Mesenchymal stem cell (in vitro differentiated cells and primary cell): ENCODE measurements around the gene ANXA3.

Source experiments
- DNase-seq: peaks from one replicate; pipeline ENCODE4 v3.0.0-alpha.2; 2013
- H2AFZ ChIP-seq: one replicate; pipeline ENCODE4 v1.6.1; 2013; ENCODE audit warnings: low read depth, mild to moderate bottlenecking, control low read depth, inconsistent platforms, low read length, moderate library complexity
- H2AK5ac ChIP-seq: 2 replicates; pipeline ENCODE4 v1.6.1; 2013; ENCODE audit warnings: low read length, moderate library complexity, mild to moderate bottlenecking, inconsistent platforms; ENCODE audit not compliant: severe bottlenecking
- H2BK120ac ChIP-seq: one replicate; pipeline ENCODE4 v1.6.1; 2013; ENCODE audit warnings: low read depth, mild to moderate bottlenecking, inconsistent platforms, low read length, moderate library complexity
- H2BK12ac ChIP-seq, 2 experiments: one replicate each; pipeline ENCODE4 v1.6.1; 2013; ENCODE audit warnings: inconsistent platforms in 2 of 2, low read length in 2 of 2, mild to moderate bottlenecking in 2 of 2, moderate library complexity in 2 of 2, control low read depth in 1 of 2
- H2BK15ac ChIP-seq: one replicate; pipeline ENCODE4 v1.6.1; 2013; ENCODE audit warnings: mild to moderate bottlenecking, low read depth, inconsistent platforms; ENCODE audit not compliant: poor library complexity, severe bottlenecking
- H2BK5ac ChIP-seq: 2 replicates; pipeline ENCODE4 v1.6.1; 2013; ENCODE audit warnings: low read depth, mild to moderate bottlenecking, low read length, control low read depth, inconsistent platforms; ENCODE audit not compliant: poor library complexity, severe bottlenecking
- H3K14ac ChIP-seq, 2 experiments: one replicate each; pipeline ENCODE4 v1.6.1; 2013; ENCODE audit warnings: inconsistent platforms in 2 of 2, low read length in 2 of 2, control low read depth in 1 of 2, mild to moderate bottlenecking in 1 of 2, moderate library complexity in 1 of 2
- H3K18ac ChIP-seq, 2 experiments: one replicate each; pipeline ENCODE4 v1.6.1; 2013; ENCODE audit warnings: inconsistent platforms in 2 of 2, low read length in 2 of 2, control low read depth in 1 of 2, low read depth in 1 of 2, mild to moderate bottlenecking in 1 of 2
- H3K23ac ChIP-seq, 2 experiments: one replicate each; pipeline ENCODE4 v1.6.1; 2013; ENCODE audit warnings: inconsistent platforms in 2 of 2, low read length in 2 of 2, mild to moderate bottlenecking in 2 of 2, moderate library complexity in 2 of 2, control low read depth in 1 of 2
- H3K27ac ChIP-seq: 2 replicates; pipeline ENCODE4 v1.5.1; 2013; ENCODE audit warnings: mild to moderate bottlenecking, moderate library complexity, low read length, control low read depth, inconsistent platforms; ENCODE audit not compliant: poor library complexity, severe bottlenecking
- H3K27me3 ChIP-seq, 2 experiments: 2 replicates each; pipeline versions ENCODE4 v1.6.1 to v1.7.0; 2013; ENCODE audit warnings: low read length in 2 of 2, mild to moderate bottlenecking in 2 of 2, moderate library complexity in 2 of 2, control low read depth in 1 of 2, inconsistent platforms in 1 of 2; ENCODE audit not compliant: control insufficient read depth in 1 of 2, insufficient read depth in 1 of 2
- H3K36me3 ChIP-seq, 2 experiments: 2 replicates each; pipeline versions ENCODE4 v1.6.1 to v1.7.0; 2013; ENCODE audit warnings: low read length in 2 of 2, control low read depth in 1 of 2, inconsistent platforms in 1 of 2, low read depth in 1 of 2, mild to moderate bottlenecking in 1 of 2; ENCODE audit not compliant: insufficient read depth in 2 of 2, control insufficient read depth in 1 of 2
- H3K4ac ChIP-seq, 2 experiments: one replicate each; pipeline ENCODE4 v1.6.1; 2013; ENCODE audit warnings: inconsistent platforms in 2 of 2, low read length in 2 of 2, mild to moderate bottlenecking in 2 of 2, moderate library complexity in 2 of 2, control low read depth in 1 of 2, low read depth in 1 of 2
- H3K4me1 ChIP-seq: 2 replicates; pipeline ENCODE4 v1.6.1; 2013; ENCODE audit warnings: low read depth, low read length, control low read depth; ENCODE audit not compliant: control insufficient read depth, insufficient read depth
- H3K4me2 ChIP-seq: 2 replicates; pipeline ENCODE4 v1.6.1; 2013; ENCODE audit warnings: low read length, mild to moderate bottlenecking, inconsistent platforms; ENCODE audit not compliant: poor library complexity, severe bottlenecking
- H3K4me3 ChIP-seq, 2 experiments: 2 replicates each; pipeline versions ENCODE4 v1.5.1 to v1.7.0; 2013; ENCODE audit warnings: low read length in 2 of 2, mild to moderate bottlenecking in 2 of 2, control low read depth in 1 of 2, low read depth in 1 of 2; ENCODE audit not compliant: insufficient read depth in 1 of 2
- H3K79me1 ChIP-seq: replicated peaks from 2 replicates; pipeline ENCODE4 v1.6.1; 2013; ENCODE audit warnings: mild to moderate bottlenecking, control low read depth, low read length, inconsistent platforms; ENCODE audit not compliant: poor library complexity, severe bottlenecking
- H3K9ac ChIP-seq: 2 replicates; pipeline ENCODE4 v1.7.0; 2013; ENCODE audit warnings: mild to moderate bottlenecking, low read length, moderate library complexity
- H3K9me3 ChIP-seq: 2 replicates; pipeline ENCODE4 v1.7.0; 2013; ENCODE audit warnings: mild to moderate bottlenecking, low read length; ENCODE audit not compliant: control insufficient read depth
- H4K8ac ChIP-seq: one replicate; pipeline ENCODE4 v1.6.1; 2013; ENCODE audit warnings: inconsistent platforms, mild to moderate bottlenecking, low read length, moderate library complexity
- H4K91ac ChIP-seq: one replicate; pipeline ENCODE4 v1.6.1; 2013; ENCODE audit warnings: mild to moderate bottlenecking, low read length, inconsistent platforms
- WGBS: methylation state at CpG from one replicate; pipeline ENCODE4 v1.1.7; 2013; ENCODE audit warnings: mixed read lengths; 5-methylcytosine and 5-hydroxymethylcytosine counted together

ANXA3 gene

DNA sequence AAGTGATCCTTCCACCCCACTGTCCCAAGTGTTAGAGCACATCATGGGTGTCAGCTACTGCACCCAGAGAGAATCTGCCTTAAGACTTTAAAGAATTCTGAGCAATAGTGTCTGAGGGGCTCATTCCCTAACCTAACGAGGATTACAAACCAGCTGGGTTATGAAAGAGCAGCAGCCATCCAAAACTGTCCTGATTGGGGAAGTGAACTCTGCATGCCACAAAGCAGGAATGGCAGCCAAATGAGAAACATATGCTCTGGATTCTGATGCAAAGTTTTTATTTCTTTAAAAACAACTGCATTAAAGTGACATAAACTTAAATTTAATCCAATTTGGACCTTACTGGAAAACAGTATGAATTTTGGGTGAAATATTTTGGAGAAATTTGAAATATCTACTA is 103.2 kb downstream of the ANXA3 start:
- Histone ChIP-seq H3K4ac (no peak overlapping the region), H3K36me3 (no peaks in the 10 kb centered on the region), H2AK5ac (no peak overlapping the region), H3K18ac (peak overlapping the region; percentile 5 to 30), H2BK120ac (no peak overlapping the region), H3K9me3 (no peaks in the 10 kb centered on the region), H3K9ac (peak overlapping the region; percentile 24), H3K4me3 (no peak overlapping the region), H2BK5ac (no peak overlapping the region), H2BK15ac (no peak overlapping the region), H2AFZ (no peak overlapping the region), H3K4me2 (no peak overlapping the region), H3K14ac (no peak overlapping the region), H3K27ac (no peak overlapping the region), H3K23ac (no peak overlapping the region), H3K4me1 (no peaks in the 10 kb centered on the region), H4K8ac (no peak overlapping the region), H4K91ac (no peak overlapping the region), H3K79me1 (no peaks in the 10 kb centered on the region), H3K27me3 (no peaks in the 10 kb centered on the region), H2BK12ac (no peak overlapping the region)
- no peak for DNase-seq
- WGBS = 0% methylated on average over 1 of the region's 1 CpG

DNA sequence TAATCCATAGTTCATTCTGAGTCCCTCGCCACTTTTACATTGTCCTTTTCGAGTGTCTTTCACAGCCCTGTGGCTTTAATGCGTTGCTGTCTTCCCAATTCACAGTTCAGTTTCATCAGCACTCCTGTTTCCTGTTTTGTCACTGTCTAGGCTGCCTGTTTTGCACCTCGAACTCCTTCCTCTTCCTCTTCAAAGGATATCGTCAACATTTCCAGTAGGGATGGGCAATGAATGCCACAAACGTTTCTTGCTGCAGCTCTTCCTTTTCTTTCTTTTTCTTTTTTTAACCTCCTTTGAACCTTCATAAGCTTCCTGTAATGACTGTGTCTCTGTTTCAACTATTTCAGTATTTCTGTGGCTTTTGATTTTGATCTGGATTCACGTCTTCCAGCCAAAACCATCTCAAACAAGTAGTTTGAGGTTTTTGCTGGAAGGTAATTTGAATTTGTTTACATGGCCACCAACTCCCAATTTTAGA is 105.4 kb downstream of the ANXA3 start:
- Histone ChIP-seq H2AK5ac (no peak overlapping the region), H3K79me1 (no peaks in the 10 kb centered on the region), H3K27ac (no peak overlapping the region), H3K18ac (peak overlapping the region in 1 of 2 experiments; percentile 71), H3K14ac (no peak overlapping the region), H2BK15ac (no peak overlapping the region), H3K4me2 (no peak overlapping the region), H3K4me1 (no peaks in the 10 kb centered on the region), H2BK5ac (no peak overlapping the region), H3K4me3 (no peak overlapping the region), H4K8ac (no peak overlapping the region), H4K91ac (no peak overlapping the region), H3K27me3 (no peaks in the 10 kb centered on the region), H3K9me3 (no peaks in the 10 kb centered on the region), H2AFZ (no peak overlapping the region), H3K4ac (no peak overlapping the region), H2BK12ac (peak overlapping the region in 1 of 2 experiments; percentile 59), H3K36me3 (no peaks in the 10 kb centered on the region), H2BK120ac (no peak overlapping the region), H3K9ac (no peak overlapping the region), H3K23ac (no peak overlapping the region)
- DNase-seq = no peak
- WGBS = 53% methylated on average over 6 of the region's 7 CpGs

DNA sequence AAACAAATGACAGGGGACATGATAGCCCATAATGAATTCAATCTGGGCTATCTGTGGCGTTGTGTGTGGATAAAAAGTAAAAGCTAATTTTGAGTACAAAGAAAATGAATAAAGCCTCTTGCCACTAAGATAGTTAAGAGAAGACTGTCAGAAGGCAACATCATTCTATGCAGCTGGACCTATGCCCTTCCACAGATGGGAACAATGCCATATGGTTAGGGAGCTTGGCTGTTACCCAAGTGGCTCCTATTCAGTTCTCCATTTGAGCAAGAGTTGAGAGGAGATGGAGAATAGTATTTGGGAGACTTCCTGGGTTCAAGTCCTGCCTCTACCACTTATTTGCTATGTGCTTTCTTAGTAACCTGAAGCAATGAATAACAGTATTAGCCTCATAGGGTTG is 107.7 kb downstream of the ANXA3 start:
- peak overlapping the region in 1 of 2 experiments; percentile 35 for H3K18ac ChIP-seq
- no peak overlapping the region for H3K14ac ChIP-seq
- no peak overlapping the region for H4K8ac ChIP-seq
- H3K79me1 ChIP-seq = no peaks in the 10 kb centered on the region
- H3K36me3 ChIP-seq = no peaks in the 10 kb centered on the region
- H4K91ac ChIP-seq = no peak overlapping the region
- no peak overlapping the region for H2AK5ac ChIP-seq
- H2BK5ac ChIP-seq = no peak overlapping the region
- no peak overlapping the region for H2BK15ac ChIP-seq
- WGBS = 100% methylated on average over 1 of the region's 1 CpG
- no peak overlapping the region for H3K27ac ChIP-seq
- no peaks in the 10 kb centered on the region for H3K27me3 ChIP-seq
- no peaks in the 10 kb centered on the region for H3K9me3 ChIP-seq
- no peak overlapping the region for H3K4ac ChIP-seq
- no peaks in the 10 kb centered on the region for H3K4me1 ChIP-seq
- no peak overlapping the region for H3K4me2 ChIP-seq
- no peak overlapping the region for H3K4me3 ChIP-seq
- no peak overlapping the region for H3K23ac ChIP-seq
- no peak overlapping the region for H3K9ac ChIP-seq
- H2BK120ac ChIP-seq = no peak overlapping the region
- no peak overlapping the region for H2AFZ ChIP-seq
- no peak overlapping the region for H2BK12ac ChIP-seq
- DNase-seq = no peak

DNA sequence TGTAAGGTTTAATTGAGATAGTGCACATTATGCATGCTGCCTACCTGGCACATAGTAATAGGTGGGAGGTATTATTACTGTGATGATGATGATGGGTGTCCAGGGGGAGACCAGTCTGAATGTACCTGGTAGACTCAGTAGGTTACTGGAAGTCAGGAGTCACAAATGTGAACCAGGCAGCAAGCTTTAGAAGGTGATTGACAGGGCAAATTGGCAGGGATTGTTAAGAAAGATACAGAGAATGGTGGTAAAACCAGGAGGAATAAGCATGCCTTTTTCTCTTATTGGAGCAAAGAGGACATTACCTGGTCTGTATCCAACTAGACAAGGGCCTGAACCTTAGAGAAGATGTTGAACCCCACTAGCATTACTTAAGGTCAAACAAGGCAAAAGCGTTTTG is 108.1 kb downstream of the ANXA3 start:
- peak overlapping the region; percentile 42 to 69 for H2BK12ac ChIP-seq
- no peak overlapping the region for H3K23ac ChIP-seq
- no peak overlapping the region for H3K4ac ChIP-seq
- no peak overlapping the region for H2BK120ac ChIP-seq
- no peak overlapping the region for H2AFZ ChIP-seq
- no peak overlapping the region for H2AK5ac ChIP-seq
- no peak for DNase-seq
- H3K18ac ChIP-seq = peak overlapping the region in 1 of 2 experiments; percentile 28
- WGBS = no CpG with 5 or more reads among the region's 1 CpG
- H3K79me1 ChIP-seq = no peaks in the 10 kb centered on the region
- H3K4me3 ChIP-seq = no peak overlapping the region
- H2BK5ac ChIP-seq = no peak overlapping the region
- H3K27me3 ChIP-seq = no peaks in the 10 kb centered on the region
- H3K36me3 ChIP-seq = no peaks in the 10 kb centered on the region
- H3K9me3 ChIP-seq = no peaks in the 10 kb centered on the region
- H4K91ac ChIP-seq = no peak overlapping the region
- H3K14ac ChIP-seq = no peak overlapping the region
- no peak overlapping the region for H3K4me2 ChIP-seq
- no peak overlapping the region for H3K27ac ChIP-seq
- no peaks in the 10 kb centered on the region for H3K4me1 ChIP-seq
- no peak overlapping the region for H2BK15ac ChIP-seq
- no peak overlapping the region for H3K9ac ChIP-seq
- H4K8ac ChIP-seq = no peak overlapping the region
